ENCODE results near the gene TANGO2.

TANGO2 gene, protein sequence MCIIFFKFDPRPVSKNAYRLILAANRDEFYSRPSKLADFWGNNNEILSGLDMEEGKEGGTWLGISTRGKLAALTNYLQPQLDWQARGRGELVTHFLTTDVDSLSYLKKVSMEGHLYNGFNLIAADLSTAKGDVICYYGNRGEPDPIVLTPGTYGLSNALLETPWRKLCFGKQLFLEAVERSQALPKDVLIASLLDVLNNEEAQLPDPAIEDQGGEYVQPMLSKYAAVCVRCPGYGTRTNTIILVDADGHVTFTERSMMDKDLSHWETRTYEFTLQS

DNA sequence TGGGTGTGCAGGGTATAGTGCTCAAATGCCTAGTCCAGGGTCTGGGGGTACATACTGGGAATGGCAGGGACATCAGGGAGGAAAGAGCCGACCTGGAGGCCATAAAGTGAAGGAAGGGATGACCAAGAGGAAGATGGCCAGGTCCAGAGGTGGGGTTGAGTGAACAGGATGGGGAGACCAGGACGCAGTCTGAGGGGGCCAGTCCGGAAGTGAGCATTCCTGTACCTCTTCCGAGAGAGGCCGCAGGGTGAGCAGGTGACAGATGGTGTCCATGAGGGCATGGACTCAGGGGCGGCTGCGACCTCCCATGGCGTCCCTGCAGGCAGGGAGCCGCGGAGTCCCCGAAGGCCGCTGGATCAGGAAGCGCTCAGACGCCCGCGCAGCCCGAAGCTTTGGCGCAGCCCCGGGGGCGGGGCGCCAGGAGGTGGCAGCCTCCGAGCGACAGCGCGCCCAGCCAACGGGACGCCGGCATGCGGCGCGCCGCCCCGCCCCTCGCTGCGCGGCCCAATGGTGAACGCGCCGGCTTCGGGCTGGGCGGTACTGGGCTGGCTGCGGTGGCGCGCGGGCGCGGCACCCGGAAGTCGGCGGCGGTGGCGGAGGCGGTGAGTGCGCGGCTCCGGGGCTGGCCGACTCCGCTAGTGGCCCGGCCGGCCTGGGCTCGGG, at the start of gene TANGO2:
TSS of gene TANGO2 (plus strand) at position 578 of the 663 bp plus-strand sequence. CDS start 15,689 bp downstream, outside the sequence.
- Histone ChIP-seq H3K4me3 (peak within 1 kb of the TSS; percentile 91), H3K36me3 (replicated peaks) (no peaks in the 10 kb centered on the region), H3K9me3 (no peaks in the 10 kb centered on the region; the same call in 1 of the 2 replicates), H3K4me1 (peaks cover 11% of the 10 kb centered on the region), H3K27me3 (ENCODE audit: low read depth) (no peaks in the 10 kb centered on the region)
- peak; percentile 80 to 93 for DNase-seq (ENCODE audit: low spot score in 2 of 2)
- in situ Hi-C loops (cut with MboI; ENCODE audit: low sequenced_read_pairs), result no loop called here

DNA sequence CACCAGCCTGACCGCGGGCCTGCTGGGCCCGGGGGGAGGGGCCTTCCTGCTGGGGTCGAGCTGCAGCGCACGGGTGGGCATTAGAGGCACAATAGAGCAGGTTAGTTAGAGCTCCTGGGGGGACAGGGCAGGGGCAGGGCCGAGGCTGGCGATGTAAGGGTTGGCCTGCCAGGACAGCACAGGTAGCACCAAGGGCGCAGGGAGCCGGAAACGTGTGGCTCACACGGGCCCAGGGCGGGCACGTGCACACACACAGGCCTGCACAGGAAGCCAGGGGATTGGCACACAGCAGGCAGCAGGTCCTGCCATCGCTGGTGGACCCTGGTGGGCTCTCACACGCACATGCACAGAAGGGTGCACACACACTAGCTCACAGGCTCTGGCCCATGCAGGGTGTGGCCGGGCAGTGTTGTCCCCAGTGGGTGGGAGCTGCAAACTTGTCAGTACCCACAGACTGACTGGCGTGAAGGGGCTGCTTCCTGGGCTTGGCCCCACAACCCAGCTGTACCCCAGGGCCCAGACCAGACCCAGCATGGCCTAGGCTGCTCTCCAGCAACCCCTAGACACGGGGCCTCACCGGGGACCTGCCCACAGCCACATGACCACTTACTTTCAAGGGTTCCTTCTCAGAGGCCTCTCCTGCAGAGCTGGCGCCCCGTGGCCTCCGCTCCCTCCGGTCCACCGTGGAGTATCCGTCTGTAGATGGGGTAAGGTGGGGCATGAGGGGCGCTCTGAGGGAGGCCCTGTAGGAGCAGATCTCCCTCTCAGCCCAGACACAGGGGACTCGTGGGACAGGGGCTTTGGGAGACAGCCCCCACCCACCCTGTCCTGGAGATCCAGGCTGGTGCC, 49.4 kb upstream of the TANGO2 start:
- H3K36me3 ChIP-seq (replicated peaks), result peaks cover 39% of the 10 kb centered on the region
- no peak overlapping the region for H3K4me3 ChIP-seq
- in situ Hi-C loops (cut with MboI; ENCODE audit: low sequenced_read_pairs), result loop anchor here (25.0 kb wide), 1 partner anchor 316 kb away; no protein-coding TSS in a partner anchor
- H3K9me3 ChIP-seq, result no peaks in the 10 kb centered on the region
- no peak for DNase-seq (ENCODE audit: low spot score in 2 of 2)
- no peaks in the 10 kb centered on the region for H3K4me1 ChIP-seq
- no peaks in the 10 kb centered on the region for H3K27me3 ChIP-seq (ENCODE audit: low read depth)

DNA sequence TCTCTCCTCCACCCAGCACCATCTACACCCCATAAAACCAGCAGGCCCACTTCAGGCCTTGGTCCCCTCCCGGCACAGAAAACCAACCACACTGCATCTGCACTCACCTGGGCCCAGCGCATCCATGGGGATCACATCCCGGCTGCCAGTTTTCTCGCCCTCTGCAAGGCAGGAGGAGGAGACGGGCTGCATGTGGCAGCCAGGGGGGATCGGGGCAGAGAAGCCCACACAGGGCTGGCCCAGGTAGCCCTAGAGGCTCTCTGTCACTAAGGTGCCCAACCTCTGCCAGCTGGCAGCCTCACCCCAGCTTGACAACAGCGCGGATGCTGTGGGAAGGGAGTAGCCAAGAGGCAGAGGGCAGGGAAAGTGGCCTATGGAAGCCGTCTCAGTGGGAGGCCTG, 48.7 kb upstream of the TANGO2 start:
- H3K36me3 ChIP-seq (replicated peaks), result peaks cover 39% of the 10 kb centered on the region
- no peak overlapping the region for H3K4me3 ChIP-seq
- H3K4me1 ChIP-seq, result no peaks in the 10 kb centered on the region
- H3K27me3 ChIP-seq (ENCODE audit: low read depth), result no peaks in the 10 kb centered on the region
- no peak for DNase-seq (ENCODE audit: low spot score in 2 of 2)
- in situ Hi-C loops (cut with MboI; ENCODE audit: low sequenced_read_pairs), result loop anchor here (25.0 kb wide), 1 partner anchor 315 kb away; no protein-coding TSS in a partner anchor
- no peaks in the 10 kb centered on the region for H3K9me3 ChIP-seq

DNA sequence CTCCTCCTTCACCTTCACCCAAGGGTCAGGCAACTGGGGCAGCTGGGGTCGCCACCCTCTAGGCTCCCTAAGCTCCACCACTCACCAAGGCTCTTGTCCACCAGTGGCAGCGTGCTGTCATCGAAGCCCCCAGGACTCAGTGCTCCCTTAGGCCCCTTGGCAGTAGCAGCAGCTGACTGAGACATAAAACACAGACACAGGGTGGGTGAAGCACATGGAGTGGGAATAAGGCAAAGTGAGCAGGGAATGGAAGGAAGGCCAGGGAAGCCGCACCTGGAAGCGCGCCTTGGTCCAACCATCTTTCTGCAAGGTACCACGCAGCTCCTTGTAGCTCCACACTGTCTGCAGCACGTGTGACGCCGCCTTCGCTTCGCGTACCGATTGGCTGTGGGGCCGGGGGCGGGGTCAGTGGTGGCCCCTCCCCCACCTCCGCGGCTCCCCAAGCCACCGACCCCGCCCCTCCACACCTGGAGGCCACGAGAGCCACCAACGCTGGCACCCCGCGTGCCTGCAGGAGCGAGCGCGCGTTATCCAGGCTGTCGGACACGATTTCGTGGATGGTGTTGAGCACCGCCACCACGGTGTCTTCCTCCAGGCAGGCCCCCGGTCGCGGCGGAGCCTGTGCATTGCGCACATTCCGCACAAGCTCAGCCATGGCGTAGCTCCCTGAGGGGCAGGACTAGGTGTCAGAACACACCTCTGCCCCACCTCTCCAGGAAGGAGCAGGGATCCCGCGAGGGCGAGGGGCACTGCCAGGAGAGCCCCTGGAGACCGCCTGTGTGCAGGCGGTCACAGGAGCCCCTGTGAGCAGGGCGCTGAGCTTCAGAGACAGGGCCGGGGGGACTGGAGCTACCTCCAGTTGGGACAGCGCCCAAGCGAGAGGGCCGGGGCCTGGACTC, 48.0 kb upstream of the TANGO2 start:
- Histone ChIP-seq H3K36me3 (replicated peaks) (peaks cover 33% of the 10 kb centered on the region), H3K4me1 (no peaks in the 10 kb centered on the region), H3K4me3 (no peak overlapping the region), H3K27me3 (ENCODE audit: low read depth) (no peaks in the 10 kb centered on the region), H3K9me3 (no peaks in the 10 kb centered on the region)
- no peak for DNase-seq (ENCODE audit: low spot score in 2 of 2)
- in situ Hi-C loops (cut with MboI; ENCODE audit: low sequenced_read_pairs), result loop anchor here (25.0 kb wide), 1 partner anchor 314 kb away; no protein-coding TSS in a partner anchor

DNA sequence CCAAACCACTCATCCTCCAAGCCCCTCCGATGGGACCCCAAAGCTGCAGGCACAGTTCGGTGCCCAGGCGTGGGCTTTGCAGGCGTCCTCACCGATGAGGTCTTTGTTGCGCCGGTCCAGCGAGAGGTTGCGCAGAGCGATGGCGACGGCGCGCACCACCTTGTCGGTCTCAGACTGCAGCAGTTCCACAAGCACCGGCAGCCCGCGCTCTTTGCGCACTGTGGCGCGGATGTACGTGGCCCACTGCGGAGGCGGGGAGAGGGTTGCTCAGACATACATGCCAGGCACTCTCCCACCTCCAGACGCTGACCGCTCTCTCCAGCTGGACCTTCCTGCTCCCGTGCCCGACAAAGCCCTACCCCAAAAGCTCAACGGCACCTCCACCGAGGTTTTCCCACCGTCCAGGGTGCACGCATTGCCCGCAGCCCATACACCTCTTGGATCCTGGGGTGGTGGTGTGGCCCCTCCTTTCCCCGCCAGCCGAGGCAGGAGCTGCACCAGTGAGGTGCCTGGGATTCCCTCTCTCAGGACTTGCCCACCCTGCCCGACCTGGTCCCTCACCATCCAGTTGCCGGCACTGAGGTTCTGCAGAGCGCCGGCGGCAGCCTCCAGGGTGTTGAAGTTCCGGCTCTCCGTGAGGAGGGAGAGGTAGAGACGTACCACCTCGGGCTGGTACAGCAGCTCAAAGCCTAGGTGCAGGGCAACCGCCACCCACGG, 47.2 kb upstream of the TANGO2 start:
- Histone ChIP-seq H3K4me3 (no peak overlapping the region), H3K27me3 (ENCODE audit: low read depth) (no peaks in the 10 kb centered on the region), H3K36me3 (replicated peaks) (peaks cover 28% of the 10 kb centered on the region), H3K9me3 (no peaks in the 10 kb centered on the region), H3K4me1 (no peaks in the 10 kb centered on the region)
- no peak for DNase-seq (ENCODE audit: low spot score in 2 of 2)
- in situ Hi-C loops (cut with MboI; ENCODE audit: low sequenced_read_pairs), result loop anchor here (25.0 kb wide), 1 partner anchor 314 kb away; no protein-coding TSS in a partner anchor

DNA sequence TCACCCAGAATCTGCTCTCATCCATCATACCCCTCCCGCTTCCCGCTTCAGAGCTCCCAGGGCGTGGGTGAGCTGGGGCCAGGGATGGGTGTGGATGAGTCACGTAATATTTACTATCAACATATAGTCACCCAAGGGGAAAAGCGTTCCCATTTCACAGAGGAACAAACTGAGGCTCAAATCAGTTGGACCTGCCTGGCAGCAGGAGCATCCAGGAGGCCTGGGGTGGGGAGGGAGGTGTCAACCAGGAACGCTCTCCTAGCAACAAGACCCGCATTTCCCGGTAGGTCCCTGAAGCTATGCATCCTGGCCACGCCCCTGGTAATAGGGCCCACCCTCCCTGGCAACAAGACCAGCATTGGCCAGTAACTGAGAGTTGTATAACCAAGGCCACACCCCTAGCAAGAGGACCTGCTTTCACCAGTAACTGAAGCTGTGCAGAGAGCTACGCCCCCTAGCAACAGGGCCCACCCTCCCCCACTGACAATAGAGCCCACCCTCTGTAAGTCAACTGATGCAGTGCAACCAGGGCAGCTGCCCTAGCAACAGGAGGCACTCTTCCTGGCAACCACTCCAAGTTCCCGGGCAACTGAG, 46.5 kb upstream of the TANGO2 start:
- Histone ChIP-seq H3K36me3 (replicated peaks) (peaks cover 25% of the 10 kb centered on the region), H3K27me3 (ENCODE audit: low read depth) (no peaks in the 10 kb centered on the region), H3K9me3 (no peaks in the 10 kb centered on the region), H3K4me1 (no peaks in the 10 kb centered on the region), H3K4me3 (no peak overlapping the region)
- in situ Hi-C loops (cut with MboI; ENCODE audit: low sequenced_read_pairs), result loop anchor here (25.0 kb wide), 1 partner anchor 313 kb away; no protein-coding TSS in a partner anchor
- peak; percentile 57 to 87 for DNase-seq (ENCODE audit: low spot score in 2 of 2)

DNA sequence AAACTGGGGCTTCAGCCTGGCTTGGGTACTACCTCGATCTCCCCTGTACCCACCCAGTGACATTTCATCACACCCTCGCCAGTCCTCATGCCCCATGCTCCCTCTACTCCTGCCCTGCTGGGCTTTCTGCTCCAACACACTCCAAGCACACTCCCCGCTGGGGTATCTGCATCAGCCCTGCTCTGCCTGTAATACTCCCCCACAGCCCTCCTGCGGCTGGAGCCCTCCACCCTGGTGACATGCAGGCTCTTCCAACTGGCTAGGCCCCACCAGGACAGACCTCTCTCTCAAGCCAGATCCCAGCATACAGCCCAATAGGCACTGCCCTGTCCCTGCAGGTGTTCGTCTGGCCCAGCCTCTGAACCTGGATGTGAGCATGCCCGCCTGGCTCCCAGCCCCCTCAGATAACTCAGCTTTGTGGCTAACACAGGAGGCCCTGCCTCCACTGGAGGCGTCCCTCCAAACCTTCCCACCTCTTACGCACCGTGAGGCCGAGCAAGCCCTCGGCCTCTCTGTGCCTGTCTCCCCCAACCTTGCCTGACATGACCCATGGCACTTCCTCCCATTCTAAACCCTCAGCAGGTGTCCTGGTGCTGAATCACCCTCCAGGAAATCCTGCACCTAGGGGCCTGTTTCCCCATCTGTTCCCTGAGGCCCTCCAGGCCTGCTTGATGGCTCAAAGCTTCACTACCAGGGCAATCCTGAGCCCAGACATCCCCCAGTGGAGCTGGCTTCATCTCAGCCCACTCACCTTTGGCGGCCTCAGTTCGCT, 45.8 kb upstream of the TANGO2 start:
- H3K4me1 ChIP-seq, result no peaks in the 10 kb centered on the region
- H3K4me3 ChIP-seq, result no peak overlapping the region
- in situ Hi-C loops (cut with MboI; ENCODE audit: low sequenced_read_pairs), result loop anchor here (25.0 kb wide), 1 partner anchor 312 kb away; no protein-coding TSS in a partner anchor
- peaks cover 22% of the 10 kb centered on the region for H3K36me3 ChIP-seq (replicated peaks)
- H3K9me3 ChIP-seq, result no peaks in the 10 kb centered on the region
- no peak for DNase-seq (ENCODE audit: low spot score in 2 of 2)
- H3K27me3 ChIP-seq (ENCODE audit: low read depth), result no peaks in the 10 kb centered on the region

DNA sequence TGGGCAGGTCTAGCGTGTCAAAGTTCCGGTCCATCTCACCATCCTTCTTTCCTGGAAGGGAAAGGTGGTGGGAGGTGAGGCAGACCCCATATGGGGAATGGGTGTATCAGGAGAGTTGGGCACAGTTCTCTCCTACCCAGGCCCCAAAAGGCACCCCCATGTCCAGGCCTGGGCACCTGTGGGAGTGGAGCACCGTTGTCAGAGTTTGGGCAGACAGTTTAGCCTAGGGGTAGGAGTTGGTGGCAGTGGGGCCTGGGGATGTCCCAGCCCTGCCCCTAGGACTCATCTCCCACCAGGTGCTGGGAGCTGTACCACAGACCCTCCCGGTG, 45.2 kb upstream of the TANGO2 start:
- no peak for DNase-seq (ENCODE audit: low spot score in 2 of 2)
- in situ Hi-C loops (cut with MboI; ENCODE audit: low sequenced_read_pairs), result no loop called here
- no peak overlapping the region for H3K4me3 ChIP-seq
- no peaks in the 10 kb centered on the region for H3K9me3 ChIP-seq
- peaks cover 20% of the 10 kb centered on the region for H3K36me3 ChIP-seq (replicated peaks)
- no peaks in the 10 kb centered on the region for H3K27me3 ChIP-seq (ENCODE audit: low read depth)
- no peaks in the 10 kb centered on the region for H3K4me1 ChIP-seq

DNA sequence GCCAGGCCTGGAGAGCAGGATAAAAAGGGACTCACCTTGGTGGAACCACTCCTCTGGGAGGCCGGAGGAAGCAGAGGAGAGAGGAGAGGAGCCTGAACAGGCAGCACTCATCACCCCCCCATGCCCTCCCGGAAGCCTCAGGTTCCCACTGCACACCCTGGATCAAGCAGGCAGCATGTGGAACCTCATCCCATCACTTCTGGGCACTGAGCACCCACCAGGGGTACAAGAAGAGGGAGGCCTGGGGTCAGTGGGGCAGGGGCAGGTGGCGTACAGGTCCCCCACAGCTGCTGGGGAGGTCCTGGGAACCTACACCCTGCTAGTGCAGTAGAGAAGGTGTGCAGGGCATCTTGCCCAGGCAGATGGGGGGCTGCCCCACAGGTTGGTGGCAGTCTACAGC, 44.2 kb upstream of the TANGO2 start:
- DNase-seq (ENCODE audit: low spot score in 2 of 2), result no peak
- no peaks in the 10 kb centered on the region for H3K27me3 ChIP-seq (ENCODE audit: low read depth)
- no peaks in the 10 kb centered on the region for H3K4me1 ChIP-seq
- no peak overlapping the region for H3K4me3 ChIP-seq
- H3K36me3 ChIP-seq (replicated peaks), result peaks cover 13% of the 10 kb centered on the region; the same call in 1 of the 2 replicates
- in situ Hi-C loops (cut with MboI; ENCODE audit: low sequenced_read_pairs), result no loop called here
- no peaks in the 10 kb centered on the region for H3K9me3 ChIP-seq

DNA sequence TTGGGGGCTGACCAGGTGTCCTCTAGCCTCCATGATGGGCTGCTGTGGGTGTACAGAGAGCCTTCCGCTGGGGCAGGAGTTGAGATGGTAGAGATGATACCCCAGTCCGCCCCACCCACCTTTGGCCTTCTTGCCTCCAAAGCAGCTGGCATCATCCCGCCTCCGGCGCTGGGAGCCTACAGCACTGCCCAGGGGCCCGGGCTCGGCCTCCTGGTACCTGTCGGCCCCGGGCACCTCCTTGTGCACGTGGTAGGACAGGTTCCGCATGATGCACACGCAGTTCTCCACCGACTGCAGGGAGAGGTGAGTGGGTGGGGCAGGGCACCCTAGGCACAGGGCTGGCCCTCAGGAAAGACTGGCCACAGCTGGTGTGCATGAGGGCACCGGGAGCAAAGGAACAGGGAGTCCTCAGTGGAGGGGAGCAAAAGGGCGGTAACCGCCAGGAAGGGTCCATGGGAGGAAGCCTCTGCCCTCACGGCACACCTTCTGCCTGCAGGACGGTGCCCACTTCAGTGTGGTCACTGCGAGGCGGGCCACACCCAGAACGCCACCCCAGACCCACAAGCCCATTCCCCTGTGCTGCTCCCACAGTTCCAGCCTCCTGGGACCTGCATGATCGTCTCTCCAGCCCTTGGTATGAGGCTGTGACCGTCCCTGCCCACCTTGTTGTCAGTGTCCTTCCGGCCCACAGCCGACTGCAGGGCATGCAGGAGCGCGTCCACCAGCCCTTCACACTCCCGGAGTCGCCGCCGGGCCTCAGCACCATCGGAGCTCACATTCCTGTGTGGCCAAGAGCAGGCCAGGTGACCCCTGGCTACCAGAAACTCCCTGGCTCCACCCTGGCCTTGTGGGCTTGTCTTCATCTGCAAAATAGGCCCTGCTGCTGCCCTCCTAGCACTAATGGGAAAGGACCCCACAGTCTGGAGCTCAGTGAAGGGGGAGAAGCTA, 43.3 kb upstream of the TANGO2 start:
- in situ Hi-C loops (cut with MboI; ENCODE audit: low sequenced_read_pairs), result no loop called here
- no peaks in the 10 kb centered on the region for H3K4me1 ChIP-seq
- no peak overlapping the region for H3K4me3 ChIP-seq
- peaks cover 5% of the 10 kb centered on the region; the same call in 1 of the 2 replicates for H3K36me3 ChIP-seq (replicated peaks)
- DNase-seq (ENCODE audit: low spot score in 2 of 2), result no peak
- H3K9me3 ChIP-seq, result no peaks in the 10 kb centered on the region
- no peaks in the 10 kb centered on the region for H3K27me3 ChIP-seq (ENCODE audit: low read depth)

DNA sequence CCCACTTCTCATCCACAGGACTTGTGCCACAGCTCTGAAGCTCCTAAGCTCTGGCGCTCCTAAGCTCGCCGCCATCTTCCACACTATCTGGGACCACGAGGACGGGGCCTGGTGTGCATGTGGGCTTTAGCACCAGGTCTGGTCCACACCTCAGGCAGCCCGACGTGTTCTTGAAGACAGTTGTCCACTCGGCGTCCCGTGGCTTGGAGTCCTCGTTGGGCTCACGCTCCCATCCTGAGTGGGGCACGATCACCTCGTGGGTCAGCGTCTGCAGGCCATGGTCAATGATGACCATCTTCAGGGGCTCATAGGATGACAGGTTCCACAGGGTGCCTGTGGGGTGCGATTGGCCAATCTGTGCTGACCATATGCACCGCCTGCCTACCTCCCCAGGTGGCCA, 42.2 kb upstream of the TANGO2 start:
- Histone ChIP-seq H3K36me3 (replicated peaks) (0 out of 2 replicates have a peak, but pooled peaks cover 3% of the 10 kb centered on the region), H3K9me3 (no peaks in the 10 kb centered on the region), H3K27me3 (ENCODE audit: low read depth) (no peaks in the 10 kb centered on the region), H3K4me3 (no peak overlapping the region), H3K4me1 (no peaks in the 10 kb centered on the region)
- in situ Hi-C loops (cut with MboI; ENCODE audit: low sequenced_read_pairs), result no loop called here
- no peak for DNase-seq (ENCODE audit: low spot score in 2 of 2)
